GM12878 (cell line): Measurements from ENCODE around the gene FAM20A.

Experiments used
- CTCF ChIP-seq, 3 experiments: IDR thresholded peaks in 2 of 3; conservative IDR thresholded peaks in 1 of 3; 2 replicates each; pipeline ENCODE4 v1.5.1; 2011; ENCODE audit warnings: low read depth in 3 of 3, low read length in 3 of 3, mild to moderate bottlenecking in 3 of 3, control low read depth in 2 of 3, moderate library complexity in 2 of 3, inconsistent platforms in 1 of 3, mixed read lengths in 1 of 3; ENCODE audit not compliant: control insufficient read depth in 2 of 3, insufficient read depth in 1 of 3; ENCODE audit errors: extremely low read depth in 1 of 3
- EZH2 ChIP-seq: IDR thresholded peaks from 2 replicates; pipeline ENCODE4 v1.6.1; 2012; ENCODE audit warnings: low read depth, mild to moderate bottlenecking, control low read depth, inconsistent platforms, low read length, borderline replicate concordance; ENCODE audit not compliant: control insufficient read depth
- POLR2AphosphoS5 ChIP-seq: IDR thresholded peaks from 2 replicates; pipeline ENCODE4 v1.6.1; 2011; ENCODE audit warnings: mild to moderate bottlenecking, low read length, inconsistent platforms

GRCh38 chr17:68585643-68586042 lies 15.5 kb downstream of the FAM20A start:
- no peak for TF ChIP-seq CTCF (IDR thresholded peaks at IDR 0.05 in 2 of 3, conservative IDR thresholded peaks at IDR 0.05 in 1 of 3; ENCODE audit: control insufficient read depth in 2 of 3, extremely low read depth in 1 of 3, insufficient read depth in 1 of 3, low read depth in 3 of 3, low read length in 3 of 3)
- TF ChIP-seq EZH2: no peak
- no peak for TF ChIP-seq POLR2AphosphoS5
